Vagina (tissue), 2 donors: ENCODE measurements around the gene STXBP6. TPM values are rescaled to one million over a fixed set of nuclear protein-coding genes. Genes with fewer than 3 reads are reported as not detected.

ENCODE experiments used
- DNase-seq, 2 donors: peaks; one replicate each; pipeline ENCODE4 v3.0.0-alpha.2; 2017; ENCODE audit errors: extremely low spot score in 2 of 2
- H3K27ac ChIP-seq: fragments of 200-600 bp; sonication (generic); one replicate; pipeline ENCODE4 v1.5.1; 2019
- H3K27me3 ChIP-seq: fragments of 200-600 bp; sonication (generic); one replicate; pipeline ENCODE4 v1.5.1; 2019
- H3K36me3 ChIP-seq, 2 donors: fragments of 200-600 bp; sonication (generic); one replicate each; pipeline ENCODE4 v1.5.1; 2017 to 2019
- H3K4me1 ChIP-seq: fragments of 200-600 bp; sonication (generic); one replicate; pipeline ENCODE4 v1.5.1; 2019
- H3K4me3 ChIP-seq, 2 donors: fragments of 200-600 bp; sonication (generic); 1 replicate in 1 of 2; 2 replicates in 1 of 2; pipeline ENCODE4 v1.5.1; 2016 to 2019
- H3K9me3 ChIP-seq: fragments of 200-600 bp; sonication (generic); one replicate; pipeline ENCODE4 v1.5.1; 2019
- POLR2A ChIP-seq, 2 donors: fragments of 450-650 bp; IDR thresholded peaks; one replicate each; pipeline ENCODE4 v1.6.1; 2017; ENCODE audit warnings: antibody characterized with exemption in 2 of 2, mild to moderate bottlenecking in 2 of 2, moderate library complexity in 2 of 2
- POLR2AphosphoS5 ChIP-seq, 2 donors: sonication (generic); formaldehyde crosslinking; IDR thresholded peaks; one replicate each; pipeline ENCODE4 v1.9.0; 2017; ENCODE audit warnings: antibody characterized with exemption in 2 of 2, mild to moderate bottlenecking in 2 of 2, low read depth in 1 of 2; ENCODE audit not compliant: insufficient read depth in 1 of 2
- intact Hi-C: fragments of 100-400 bp; cut with DNase I; formaldehyde crosslinking; loops from one replicate; pipeline ENCODE4 v1.15.1; 2023
- total RNA-seq: library from RNA; depleted of rRNA; stranded (reverse); fragments of >200 nt; gene quantifications from one replicate; pipeline ENCODE4 v1.2.3, GENCODE V29; 2016
- TF ChIP-seq, protein P1 (sequence below), 3 experiments: fragments of 450-650 bp in 2 of 3; fragments of 200-600 bp in 1 of 3; sonication (generic) in 1 of 3; IDR thresholded peaks; one replicate each; pipeline ENCODE4 v1.5.1; 2017 to 2019; ENCODE audit warnings: antibody characterized with exemption in 3 of 3, mild to moderate bottlenecking in 2 of 3, moderate library complexity in 2 of 3

Gene STXBP6
- total RNA-seq, 1 donor from 2014 or later: 4.4 TPM

GRCh38 chr14:25034803-25035681 is 14.9 kb downstream of the STXBP6 start:
- H3K9me3 ChIP-seq: no peaks in the 10 kb centered on the region
- no peak overlapping the region for H3K4me3 ChIP-seq
- H3K36me3 ChIP-seq: no peaks in the 10 kb centered on the region
- H3K4me1 ChIP-seq: no peaks in the 10 kb centered on the region
- H3K27ac ChIP-seq: no peak overlapping the region
- TF ChIP-seq, protein P1, sequence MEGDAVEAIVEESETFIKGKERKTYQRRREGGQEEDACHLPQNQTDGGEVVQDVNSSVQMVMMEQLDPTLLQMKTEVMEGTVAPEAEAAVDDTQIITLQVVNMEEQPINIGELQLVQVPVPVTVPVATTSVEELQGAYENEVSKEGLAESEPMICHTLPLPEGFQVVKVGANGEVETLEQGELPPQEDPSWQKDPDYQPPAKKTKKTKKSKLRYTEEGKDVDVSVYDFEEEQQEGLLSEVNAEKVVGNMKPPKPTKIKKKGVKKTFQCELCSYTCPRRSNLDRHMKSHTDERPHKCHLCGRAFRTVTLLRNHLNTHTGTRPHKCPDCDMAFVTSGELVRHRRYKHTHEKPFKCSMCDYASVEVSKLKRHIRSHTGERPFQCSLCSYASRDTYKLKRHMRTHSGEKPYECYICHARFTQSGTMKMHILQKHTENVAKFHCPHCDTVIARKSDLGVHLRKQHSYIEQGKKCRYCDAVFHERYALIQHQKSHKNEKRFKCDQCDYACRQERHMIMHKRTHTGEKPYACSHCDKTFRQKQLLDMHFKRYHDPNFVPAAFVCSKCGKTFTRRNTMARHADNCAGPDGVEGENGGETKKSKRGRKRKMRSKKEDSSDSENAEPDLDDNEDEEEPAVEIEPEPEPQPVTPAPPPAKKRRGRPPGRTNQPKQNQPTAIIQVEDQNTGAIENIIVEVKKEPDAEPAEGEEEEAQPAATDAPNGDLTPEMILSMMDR (IDR thresholded peaks at IDR 0.05): no peak
- TF ChIP-seq POLR2A (IDR thresholded peaks at IDR 0.05): no peak
- no peak for TF ChIP-seq POLR2AphosphoS5 (IDR thresholded peaks at IDR 0.05; ENCODE audit: insufficient read depth in 1 of 2, low read depth in 1 of 2)
- no peaks in the 10 kb centered on the region for H3K27me3 ChIP-seq
- intact Hi-C loops: no loop called here
- no peak for DNase-seq

DNA sequence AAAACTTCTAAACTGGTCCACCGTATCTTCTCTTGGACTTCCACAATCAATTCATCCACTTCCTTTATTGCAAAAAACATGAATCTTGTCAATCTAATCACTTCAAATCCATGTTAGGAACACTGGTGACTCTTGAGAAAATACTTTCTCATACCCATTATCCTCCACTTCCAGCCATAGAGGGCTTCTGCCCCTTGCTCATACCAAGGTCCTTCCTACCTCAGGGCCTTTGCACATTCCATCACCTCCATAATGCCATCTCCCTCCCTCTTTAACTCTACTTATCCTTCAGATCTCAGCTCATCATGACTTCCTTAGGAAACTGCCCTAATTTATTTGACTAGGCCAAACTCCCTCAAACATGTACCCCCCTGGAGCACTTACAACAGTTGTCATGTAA is 16.6 kb downstream of the STXBP6 start:
- no peak for DNase-seq
- TF ChIP-seq, protein P1 (IDR thresholded peaks at IDR 0.05): no peak
- TF ChIP-seq POLR2AphosphoS5 (IDR thresholded peaks at IDR 0.05; ENCODE audit: insufficient read depth in 1 of 2, low read depth in 1 of 2): no peak
- TF ChIP-seq POLR2A (IDR thresholded peaks at IDR 0.05): no peak
- intact Hi-C loops: no loop called here

GRCh38 chr14:25032092-25032784 is 17.7 kb downstream of the STXBP6 start:
- Histone ChIP-seq H3K27me3 (no peaks in the 10 kb centered on the region), H3K4me3 (no peak overlapping the region), H3K9me3 (no peaks in the 10 kb centered on the region), H3K27ac (no peak overlapping the region), H3K36me3 (no peaks in the 10 kb centered on the region), H3K4me1 (no peaks in the 10 kb centered on the region)
- DNase-seq: no peak
- TF ChIP-seq, protein P1 (IDR thresholded peaks at IDR 0.05): no peak
- TF ChIP-seq POLR2A (IDR thresholded peaks at IDR 0.05) (no peak), POLR2AphosphoS5 (IDR thresholded peaks at IDR 0.05; ENCODE audit: insufficient read depth in 1 of 2, low read depth in 1 of 2) (no peak)
- intact Hi-C loops: no loop called here

More for the DNA sequence above, 16.6 kb downstream of the STXBP6 start:
- H3K4me3 ChIP-seq: no peak overlapping the region
- no peak overlapping the region for H3K27ac ChIP-seq
- H3K4me1 ChIP-seq: no peaks in the 10 kb centered on the region
- no peaks in the 10 kb centered on the region for H3K27me3 ChIP-seq
- H3K36me3 ChIP-seq: no peaks in the 10 kb centered on the region
- H3K9me3 ChIP-seq: no peaks in the 10 kb centered on the region

DNA sequence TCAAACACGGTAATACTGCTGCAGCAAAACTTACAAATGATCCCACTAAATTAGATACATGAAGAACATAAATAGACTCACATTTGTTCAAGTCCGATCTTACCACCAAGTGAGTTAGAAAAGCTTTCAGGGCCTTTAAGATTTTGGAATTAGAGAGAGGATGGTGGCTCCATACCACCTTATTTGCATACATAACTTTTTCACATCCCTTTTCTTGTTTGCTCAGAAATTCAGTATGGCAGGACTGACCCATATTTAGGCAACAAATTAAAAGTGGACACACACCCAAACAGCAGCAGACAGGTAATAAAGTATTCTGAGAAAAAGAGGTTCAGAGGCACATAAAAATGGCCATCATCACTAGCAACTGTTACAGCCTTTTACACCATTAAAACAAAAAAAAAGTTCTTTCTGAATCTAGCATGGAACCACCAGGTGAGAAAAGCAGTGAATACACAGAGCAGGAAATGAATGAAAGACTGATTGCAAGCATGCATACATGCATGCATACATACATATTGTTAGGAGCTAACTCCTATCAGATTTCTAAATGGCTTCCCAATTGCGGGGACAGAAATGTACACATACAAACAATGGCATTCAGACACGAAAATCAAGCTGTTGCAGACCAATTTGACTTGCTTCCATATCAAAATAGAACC is 23.3 kb downstream of the STXBP6 start:
- no peaks in the 10 kb centered on the region for H3K9me3 ChIP-seq
- no peak for DNase-seq
- TF ChIP-seq, protein P1 (IDR thresholded peaks at IDR 0.05): no peak
- no peak for TF ChIP-seq POLR2A (IDR thresholded peaks at IDR 0.05)
- TF ChIP-seq POLR2AphosphoS5 (IDR thresholded peaks at IDR 0.05; ENCODE audit: insufficient read depth in 1 of 2, low read depth in 1 of 2): no peak
- no peak overlapping the region for H3K27ac ChIP-seq
- no peaks in the 10 kb centered on the region for H3K36me3 ChIP-seq
- no peak overlapping the region for H3K4me3 ChIP-seq
- H3K4me1 ChIP-seq: no peaks in the 10 kb centered on the region
- intact Hi-C loops: no loop called here
- H3K27me3 ChIP-seq: no peaks in the 10 kb centered on the region
